K562 (cell line): ENCODE measurements around the gene NPC1L1. TPM values are rescaled to one million over a fixed set of nuclear protein-coding genes. Genes with fewer than 3 reads are reported as not detected.

Experiments used
- ATAC-seq: fragments of 200-7000 bp; cut with Tn5 transposase; 3 replicates; pipeline ENCODE4 v1.9.1; 2020; ENCODE audit warnings: moderate library complexity
- BruUV-seq: library from RNA; stranded (reverse); fragments of 400-500 nt; replicated peaks from 2 replicates; lab custom pipeline; 2021; lab: Mats Ljungman, UMichigan
- CTCF ChIA-PET: fragments of 300-600 bp; formaldehyde crosslinking; extraction: SDS; loops from one replicate; lab custom pipeline; 2021; ENCODE audit warnings: low intra/inter-chr PET ratio; lab: Yijun Ruan, JAX
- POLR2A ChIA-PET: fragments of 300-600, 350-650 bp; sonication (Branson Sonifier 250); formaldehyde crosslinking; extraction: SDS; loops from one replicate; lab custom pipeline; 2021; ENCODE audit warnings: antibody characterized with exemption, inconsistent platforms; lab: Yijun Ruan, JAX
- DNase-seq, 4 experiments: peaks; one replicate each; pipeline versions ENCODE4 v3.0.0 to v3.0.0-alpha.2; 2011 to 2018; ENCODE audit warnings: low spot score in 3 of 4, mixed read lengths in 3 of 4; ENCODE audit errors: extremely low read depth in 1 of 4
- FAIRE-seq: peaks from 2 replicates; lab custom pipeline; 2011; peaks lifted over from hg19 to GRCh38; lab: Jason Lieb, UNC
- H2AFZ ChIP-seq: 2 replicates; pipeline ENCODE4 v1.6.0; 2011; ENCODE audit warnings: low read depth, low read length, control low read depth, inconsistent platforms
- H3K27ac ChIP-seq: fragments of 200-600 bp; 3 replicates; pipeline ENCODE4 v1.8.0; 2011; ENCODE audit warnings: low read depth, mild to moderate bottlenecking, control low read depth, inconsistent platforms, low read length, moderate library complexity, mixed read lengths; ENCODE audit errors: extremely low read depth
- H3K27me3 ChIP-seq, 2 experiments: fragments of 300-600 bp in 1 of 2; 2 replicates in 1 of 2; 3 replicates in 1 of 2; pipeline versions ENCODE4 v1.6.0 to v1.8.0; 2011; ENCODE audit warnings: inconsistent platforms in 2 of 2, low read length in 2 of 2, mild to moderate bottlenecking in 1 of 2, mixed read lengths in 1 of 2, moderate library complexity in 1 of 2; ENCODE audit not compliant: control insufficient read depth in 2 of 2, insufficient read depth in 2 of 2
- H3K36me3 ChIP-seq: fragments of 300-600 bp; 3 replicates; pipeline ENCODE4 v1.8.0; 2011; ENCODE audit warnings: mild to moderate bottlenecking, low read length, inconsistent platforms; ENCODE audit not compliant: control insufficient read depth, insufficient read depth
- H3K4me1 ChIP-seq, 2 experiments: fragments of 200-600 bp in 1 of 2; replicated peaks in 1 of 2; 2 replicates in 1 of 2; 3 replicates in 1 of 2; pipeline versions ENCODE4 v1.5.1 to v1.8.0; 2011; ENCODE audit warnings: inconsistent platforms in 2 of 2, low read length in 2 of 2, mild to moderate bottlenecking in 1 of 2, mixed read lengths in 1 of 2, moderate library complexity in 1 of 2; ENCODE audit not compliant: control insufficient read depth in 2 of 2, insufficient read depth in 2 of 2
- H3K4me2 ChIP-seq: 2 replicates; pipeline ENCODE4 v1.6.1; 2011; ENCODE audit warnings: low read length, control low read depth, inconsistent platforms, mixed read lengths; ENCODE audit not compliant: insufficient read depth
- H3K4me3 ChIP-seq: fragments of 200-600 bp; sonication (generic), shearing (Covaris generic); 2 replicates; pipeline ENCODE4 v1.5.1; 2016; ENCODE audit warnings: control low read depth, inconsistent platforms
- H3K79me2 ChIP-seq: fragments of 200-600 bp; 3 replicates; pipeline ENCODE4 v1.8.0; 2011; ENCODE audit warnings: low read length, inconsistent platforms; ENCODE audit not compliant: control insufficient read depth, insufficient read depth
- H3K9ac ChIP-seq, 2 experiments: 2 replicates each; pipeline versions ENCODE4 v1.6.0 to v1.6.1; 2011; ENCODE audit warnings: low read depth in 2 of 2, low read length in 2 of 2, control low read depth in 1 of 2, inconsistent platforms in 1 of 2, mild to moderate bottlenecking in 1 of 2, mixed read lengths in 1 of 2; ENCODE audit not compliant: insufficient read depth in 1 of 2
- H3K9me1 ChIP-seq: one replicate; pipeline ENCODE4 v1.6.0; 2011; ENCODE audit warnings: inconsistent platforms, mild to moderate bottlenecking, low read length, moderate library complexity; ENCODE audit not compliant: control insufficient read depth, insufficient read depth
- H3K9me3 ChIP-seq: replicated peaks from 2 replicates; pipeline ENCODE4 v1.5.1; 2011; ENCODE audit warnings: low read depth, low read length, inconsistent platforms; ENCODE audit not compliant: control insufficient read depth, insufficient read depth
- H4K20me1 ChIP-seq: replicated peaks from 2 replicates; pipeline ENCODE4 v1.6.1; 2011; ENCODE audit warnings: low read length, inconsistent platforms, mixed read lengths; ENCODE audit not compliant: control insufficient read depth, insufficient read depth
- BRCA1 ChIP-seq, 2 experiments: fragments of 450-650 bp in 1 of 2; sonication (generic) in 1 of 2; formaldehyde crosslinking in 1 of 2; IDR thresholded peaks; 2 replicates each; pipeline versions ENCODE4 v1.5.0 to v1.6.1; 2017 to 2020; ENCODE audit warnings: mild to moderate bottlenecking in 1 of 2, missing genetic modification reagents in 1 of 2
- CBX3 ChIP-seq, 2 experiments: IDR thresholded peaks; 1 replicate in 1 of 2; 2 replicates in 1 of 2; pipeline ENCODE4 v1.6.1; 2012; ENCODE audit warnings: inconsistent platforms in 2 of 2, low read length in 2 of 2, borderline replicate concordance in 1 of 2, control low read depth in 1 of 2
- CBX5 ChIP-seq: IDR thresholded peaks from 2 replicates; pipeline ENCODE4 v1.6.1; 2014; ENCODE audit warnings: low read depth, borderline replicate concordance
- FIP1L1 ChIP-seq: fragments of 200-400 bp; formaldehyde crosslinking; IDR thresholded peaks from 2 replicates; pipeline ENCODE4 v1.6.1; 2018; ENCODE audit warnings: mild to moderate bottlenecking, low read depth, low read length; ENCODE audit not compliant: poor library complexity, severe bottlenecking
- FOXJ2 ChIP-seq: fragments of 200-800 bp; sonication (Bioruptor generic); IDR thresholded peaks from 2 replicates; pipeline ENCODE4 v1.6.1; 2016; ENCODE audit warnings: missing genetic modification characterization, missing compliant biosample characterization
- HDAC6 ChIP-seq: IDR thresholded peaks from 2 replicates; pipeline ENCODE4 v1.6.1; 2012; ENCODE audit warnings: low read depth, mild to moderate bottlenecking, control low read depth, inconsistent platforms, low read length, moderate library complexity
- MIER1 ChIP-seq: fragments of 450-650 bp; IDR thresholded peaks from 2 replicates; pipeline ENCODE4 v1.6.1; 2016; ENCODE audit warnings: antibody characterized with exemption, mild to moderate bottlenecking, low read depth
- POLR2A ChIP-seq: fragments of 450-650 bp; conservative IDR thresholded peaks from 2 replicates; pipeline ENCODE4 v1.6.1; 2016
- RBM39 ChIP-seq: fragments of 200-400 bp; formaldehyde crosslinking; optimal IDR thresholded peaks from 2 replicates; pipeline ENCODE3; 2018; ENCODE audit warnings: low read depth, low read length
- RFX1 ChIP-seq: fragments of 450-650 bp; IDR thresholded peaks from 2 replicates; pipeline ENCODE4 v1.6.1; 2016; ENCODE audit warnings: mild to moderate bottlenecking, moderate library complexity
- SMAD4 ChIP-seq: fragments of 250-450 bp; sonication (Bioruptor Pico); conservative IDR thresholded peaks from 2 replicates; pipeline ENCODE4 v1.8.0; 2021; ENCODE audit warnings: inconsistent platforms, mild to moderate bottlenecking, moderate library complexity
- SRSF3 ChIP-seq: fragments of 200-400 bp; formaldehyde crosslinking; IDR thresholded peaks from 2 replicates; pipeline ENCODE4 v1.6.1; 2016; ENCODE audit warnings: mild to moderate bottlenecking, low read length, moderate library complexity; ENCODE audit not compliant: insufficient read depth
- TRIM24 ChIP-seq, 2 experiments: fragments of 450-650 bp; IDR thresholded peaks; 2 replicates each; pipeline ENCODE4 v1.6.1; 2016
- TRIM28 ChIP-seq: fragments of 450-650 bp; IDR thresholded peaks from 2 replicates; pipeline ENCODE4 v1.6.1; 2017
- ZNF143 ChIP-seq: sonication (generic); formaldehyde crosslinking; IDR thresholded peaks from 2 replicates; pipeline ENCODE4 v1.9.0; 2022; ENCODE audit warnings: mild to moderate bottlenecking, missing genetic modification reagents
- ZNF174 ChIP-seq: fragments of 250-450 bp; sonication (Bioruptor Pico); IDR thresholded peaks from 2 replicates; pipeline ENCODE4 v1.4.0; 2020; ENCODE audit warnings: mild to moderate bottlenecking
- ZNF696 ChIP-seq: fragments of 250-450 bp; sonication (Bioruptor Pico); conservative IDR thresholded peaks from 2 replicates; pipeline ENCODE4 v1.4.0; 2020; ENCODE audit warnings: mild to moderate bottlenecking, moderate library complexity
- ZNF766 ChIP-seq: fragments of 200-800 bp; sonication (Bioruptor generic); conservative IDR thresholded peaks from 2 replicates; pipeline ENCODE4 v1.6.1; 2016; ENCODE audit warnings: missing genetic modification characterization, missing compliant biosample characterization
- WGBS: fragments of 100-300 bp; shearing (Covaris generic); methylation state at CpG from one replicate; pipeline ENCODE4 v1.1.6; 2016; ENCODE audit warnings: low coverage, mixed read lengths; ENCODE audit not compliant: insufficient coverage; ENCODE audit errors: missing lambda C conversion rate; 5-methylcytosine and 5-hydroxymethylcytosine counted together
- in situ Hi-C: fragments of 300-500 bp; cut with MboI; formaldehyde crosslinking; loops from 4 replicates; pipeline ENCODE4 v1.15.0; 2018; ENCODE audit warnings: inconsistent platforms, mixed read lengths
- intact Hi-C: fragments of 100-400 bp; cut with micrococcal nuclease; formaldehyde crosslinking; loops from 2 replicates; pipeline ENCODE4 v1.14.2; 2022
- polyA plus RNA-seq, 8 experiments: library from polyadenylated mRNA; depleted of rRNA in 4 of 8; stranded (reverse) in 5 of 8; unstranded in 3 of 8; fragments of >200 nt; fragmentation: Nextera tagmentation in 2 of 8; fragmentation: Illumina TruSeq in 1 of 8; extraction: Ambion mirVana in 2 of 8; extraction: Trizol in 1 of 8; gene quantifications; 2 replicates each; pipeline versions ENCODE4 v1.2.1 to v1.2.3, GENCODE V29; 2011 to 2014; ENCODE audit warnings: inconsistent platforms in 1 of 8, missing spikeins in 1 of 8
- total RNA-seq, 7 experiments: library from RNA; depleted of rRNA in 6 of 7; stranded (reverse); fragments of >200 nt in 6 of 7; fragmentation: Illumina TruSeq in 2 of 7; extraction: Trizol in 2 of 7; gene quantifications; 2 replicates each; pipeline versions ENCODE4 v1.2.1 to v1.2.3, GENCODE V29; 2011 to 2021; ENCODE audit warnings: low replicate concordance in 1 of 7
- TF ChIP-seq, protein P1 (sequence below): fragments of 450-650 bp; IDR thresholded peaks from 2 replicates; pipeline ENCODE4 v1.6.1; 2018; ENCODE audit warnings: mild to moderate bottlenecking, low read depth; ENCODE audit not compliant: partially characterized antibody
- TF ChIP-seq, protein P2 (sequence below): fragments of 450-650 bp; IDR thresholded peaks from 2 replicates; pipeline ENCODE4 v1.6.1; 2017; ENCODE audit warnings: antibody characterized with exemption

The NPC1L1 gene
- total and polyA plus RNA-seq, 9 of the 15 experiments (the other 6 are each of a cell fraction or from before 2014, with no cell fraction given) = 0.01 to 0.18 (median 0.07) TPM; not detected in 4

DNA sequence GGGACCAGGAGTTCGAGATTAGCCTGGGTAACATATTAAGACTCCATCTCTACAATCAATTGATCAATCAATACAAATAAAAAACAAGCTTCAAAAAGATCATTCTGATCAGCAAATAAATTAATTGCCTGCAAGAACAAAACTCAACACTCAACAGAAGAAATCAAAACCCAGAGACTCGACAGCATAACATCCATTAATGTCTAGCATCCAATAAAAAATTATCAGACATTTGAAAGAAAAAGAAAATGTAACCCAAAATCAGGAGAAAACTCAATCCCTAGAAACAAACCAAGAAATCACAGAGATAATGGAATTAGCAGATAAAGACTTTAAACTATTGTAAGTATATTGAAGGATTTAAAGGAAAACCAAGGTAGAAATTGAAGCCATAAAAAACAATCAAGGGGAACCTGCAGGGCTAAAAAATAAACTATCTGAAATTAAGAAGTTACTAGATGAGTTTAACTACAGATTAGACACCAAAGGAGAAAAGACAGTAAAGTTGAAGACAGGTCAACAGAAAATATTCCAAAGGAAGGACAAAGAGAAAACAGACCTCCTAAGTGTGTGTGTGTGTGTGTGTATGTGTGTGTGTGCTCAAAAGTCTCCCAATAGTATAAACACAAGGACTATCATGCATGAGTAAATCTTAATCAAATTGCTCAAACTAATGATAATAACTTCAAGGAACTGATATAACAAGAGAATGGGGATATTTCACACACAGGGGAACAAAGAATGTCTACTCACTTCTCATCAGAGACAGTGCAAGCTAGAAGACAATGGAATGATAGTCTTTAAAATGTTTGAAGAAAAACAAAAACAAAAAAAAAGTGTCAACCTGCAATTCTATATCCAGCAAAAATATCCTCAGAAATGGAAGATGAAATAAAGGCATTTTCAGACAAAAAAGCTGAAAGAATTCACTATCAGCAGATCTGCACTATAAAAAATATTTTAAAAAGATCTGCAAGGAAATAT is 58.3 kb downstream of the NPC1L1 start:
- ChIA-PET CTCF (no interaction called here), POLR2A (interaction anchor here (0.6 kb wide), 1 partner anchor 10 kb away, joined by 3 read pairs; no protein-coding TSS in a partner anchor)
- intact Hi-C loops (no loop called here), in situ Hi-C loops (no loop called here)
- no peaks in the 10 kb centered on the region; a peak in 1 of 5 replicates for H3K4me1 ChIP-seq
- H2AFZ ChIP-seq = no peak overlapping the region
- peaks cover 32% of the 10 kb centered on the region for H3K79me2 ChIP-seq
- peaks cover 78% of the 10 kb centered on the region for H3K36me3 ChIP-seq
- ATAC-seq (no peak), FAIRE-seq (peak; percentile 26), DNase-seq (no peak)
- H3K9ac ChIP-seq = no peak overlapping the region
- BruUV-seq = no TSS peak
- 100% methylated on average over 2 of the region's 2 CpGs for WGBS
- no peaks in the 10 kb centered on the region for H4K20me1 ChIP-seq
- no peaks in the 10 kb centered on the region for H3K27me3 ChIP-seq
- no peak overlapping the region for H3K4me2 ChIP-seq
- no peak overlapping the region for H3K27ac ChIP-seq
- peaks cover 9% of the 10 kb centered on the region for H3K9me3 ChIP-seq
- H3K4me3 ChIP-seq = no peak overlapping the region
- no peaks in the 10 kb centered on the region for H3K9me1 ChIP-seq
- TF ChIP-seq RFX1 = no peak
- TF ChIP-seq POLR2A = no peak
- no peak for TF ChIP-seq ZNF174 (CRISPR knock-in tag)
- peak in 1 of 2 experiments; percentile 44; a peak in 1 of 4 replicates for TF ChIP-seq TRIM24 (IDR thresholded peaks at IDR 0.05)
- TF ChIP-seq ZNF143 (CRISPR knock-in tag) = no peak
- TF ChIP-seq ZNF696 (CRISPR knock-in tag) = no peak
- TF ChIP-seq, protein P1, sequence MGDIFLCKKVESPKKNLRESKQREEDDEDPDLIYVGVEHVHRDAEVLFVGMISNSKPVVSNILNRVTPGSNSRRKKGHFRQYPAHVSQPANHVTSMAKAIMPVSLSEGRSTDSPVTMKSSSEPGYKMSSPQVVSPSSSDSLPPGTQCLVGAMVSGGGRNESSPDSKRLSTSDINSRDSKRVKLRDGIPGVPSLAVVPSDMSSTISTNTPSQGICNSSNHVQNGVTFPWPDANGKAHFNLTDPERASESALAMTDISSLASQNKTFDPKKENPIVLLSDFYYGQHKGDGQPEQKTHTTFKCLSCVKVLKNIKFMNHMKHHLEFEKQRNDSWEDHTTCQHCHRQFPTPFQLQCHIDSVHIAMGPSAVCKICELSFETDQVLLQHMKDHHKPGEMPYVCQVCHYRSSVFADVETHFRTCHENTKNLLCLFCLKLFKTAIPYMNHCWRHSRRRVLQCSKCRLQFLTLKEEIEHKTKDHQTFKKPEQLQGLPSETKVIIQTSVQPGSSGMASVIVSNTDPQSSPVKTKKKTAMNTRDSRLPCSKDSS = peak; percentile 69
- TF ChIP-seq, protein P2, sequence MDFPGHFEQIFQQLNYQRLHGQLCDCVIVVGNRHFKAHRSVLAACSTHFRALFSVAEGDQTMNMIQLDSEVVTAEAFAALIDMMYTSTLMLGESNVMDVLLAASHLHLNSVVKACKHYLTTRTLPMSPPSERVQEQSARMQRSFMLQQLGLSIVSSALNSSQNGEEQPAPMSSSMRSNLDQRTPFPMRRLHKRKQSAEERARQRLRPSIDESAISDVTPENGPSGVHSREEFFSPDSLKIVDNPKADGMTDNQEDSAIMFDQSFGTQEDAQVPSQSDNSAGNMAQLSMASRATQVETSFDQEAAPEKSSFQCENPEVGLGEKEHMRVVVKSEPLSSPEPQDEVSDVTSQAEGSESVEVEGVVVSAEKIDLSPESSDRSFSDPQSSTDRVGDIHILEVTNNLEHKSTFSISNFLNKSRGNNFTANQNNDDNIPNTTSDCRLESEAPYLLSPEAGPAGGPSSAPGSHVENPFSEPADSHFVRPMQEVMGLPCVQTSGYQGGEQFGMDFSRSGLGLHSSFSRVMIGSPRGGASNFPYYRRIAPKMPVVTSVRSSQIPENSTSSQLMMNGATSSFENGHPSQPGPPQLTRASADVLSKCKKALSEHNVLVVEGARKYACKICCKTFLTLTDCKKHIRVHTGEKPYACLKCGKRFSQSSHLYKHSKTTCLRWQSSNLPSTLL = no peak
- no peak for TF ChIP-seq BRCA1 (IDR thresholded peaks at IDR 0.05)
- no peak for TF ChIP-seq BRCA1 (CRISPR knock-in tag; IDR thresholded peaks at IDR 0.05)
- peak in 1 of 2 experiments; percentile 94; a peak in 2 of 3 replicates for TF ChIP-seq CBX3 (IDR thresholded peaks at IDR 0.05; ENCODE audit: borderline replicate concordance in 1 of 2, low read length in 2 of 2)
- TF ChIP-seq CBX5 = 0 out of 2 replicates have a peak, but pooled peaks have one; percentile 38
- no peak for TF ChIP-seq MIER1
- no peak for TF ChIP-seq SMAD4 (CRISPR knock-in tag)
- TF ChIP-seq RBM39 = no peak
- TF ChIP-seq TRIM28 = peak; percentile 81
- no peak for TF ChIP-seq SRSF3
- no peak for TF ChIP-seq FIP1L1
- TF ChIP-seq HDAC6 = no peak
- TF ChIP-seq ZNF766 (CRISPR knock-in tag) = no peak
- TF ChIP-seq FOXJ2 (tag) = no peak
